ENCODE results near the gene CYYR1.

CYYR1 gene

DNA sequence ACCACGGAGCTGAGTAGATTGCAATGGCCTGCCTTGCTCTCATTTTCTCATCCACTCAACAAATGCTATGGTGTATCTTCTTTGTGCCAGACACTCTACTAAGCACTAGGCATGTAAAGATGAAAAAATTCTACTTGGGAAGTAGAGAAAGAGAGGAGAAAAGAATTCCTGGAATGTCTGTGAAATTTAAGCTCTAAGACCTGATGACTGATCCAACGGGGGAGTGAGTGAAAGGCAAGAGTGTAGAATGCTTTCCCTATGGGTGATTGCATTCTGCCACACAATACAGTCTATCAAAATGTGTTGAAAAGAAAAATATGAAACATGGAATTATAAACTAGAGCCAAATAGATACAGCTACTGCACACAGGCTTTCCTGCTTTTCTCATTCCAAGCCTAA is 82.3 kb downstream of the CYYR1 start:
- TF ChIP-seq GATA3 (IDR thresholded peaks at IDR 0.05; ENCODE audit: low read depth, low read length) (no peak), GATA2 (IDR thresholded peaks at IDR 0.05; ENCODE audit: low read depth, low read length) (no peak)

DNA sequence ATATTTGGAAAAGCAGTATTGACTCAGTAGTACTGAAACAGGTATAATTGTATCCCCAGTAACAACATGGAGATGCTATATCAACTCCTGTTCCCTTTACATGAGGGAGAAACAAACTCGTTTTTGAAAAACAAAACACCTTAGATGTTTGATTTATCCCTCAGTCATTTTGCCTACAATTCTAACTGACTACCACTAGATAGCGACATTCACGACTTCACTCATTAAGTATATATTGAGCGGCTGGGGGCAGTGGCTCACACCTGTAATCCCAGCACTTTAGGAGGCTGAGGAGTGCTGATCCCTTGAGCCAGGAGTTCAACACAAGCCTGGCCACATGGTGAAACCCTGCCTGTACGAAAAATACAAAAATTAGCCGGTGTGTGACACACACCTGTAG is 83.3 kb downstream of the CYYR1 start:
- no peak for TF ChIP-seq GATA3 (IDR thresholded peaks at IDR 0.05; ENCODE audit: low read depth, low read length)
- TF ChIP-seq GATA2 (IDR thresholded peaks at IDR 0.05; ENCODE audit: low read depth, low read length): no peak

DNA sequence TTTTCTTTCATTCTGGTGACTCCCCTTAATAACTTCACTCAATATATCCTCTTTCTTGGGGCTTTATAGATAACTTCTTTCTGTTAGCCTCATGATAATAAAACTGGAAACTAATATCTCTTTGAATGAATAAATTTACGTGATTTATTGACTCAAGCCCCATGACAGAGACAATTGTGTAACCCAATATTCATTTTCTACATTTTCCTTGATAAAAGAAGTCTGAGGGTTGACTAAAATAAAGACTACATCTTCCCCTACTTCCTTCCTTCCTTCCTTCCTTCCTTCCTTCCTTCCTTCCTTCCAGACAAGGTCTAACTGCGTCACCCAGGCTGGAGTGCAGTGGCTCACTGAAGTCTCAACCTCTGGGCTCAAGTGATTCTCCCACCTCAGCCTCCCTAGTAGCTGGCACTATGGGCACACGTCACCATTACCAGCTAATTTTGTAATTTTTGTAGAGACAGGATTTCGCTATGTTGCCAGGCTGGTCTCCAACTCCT is 85.1 kb downstream of the CYYR1 start:
- TF ChIP-seq GATA3 (IDR thresholded peaks at IDR 0.05; ENCODE audit: low read depth, low read length): no peak
- no peak for TF ChIP-seq GATA2 (IDR thresholded peaks at IDR 0.05; ENCODE audit: low read depth, low read length)

DNA sequence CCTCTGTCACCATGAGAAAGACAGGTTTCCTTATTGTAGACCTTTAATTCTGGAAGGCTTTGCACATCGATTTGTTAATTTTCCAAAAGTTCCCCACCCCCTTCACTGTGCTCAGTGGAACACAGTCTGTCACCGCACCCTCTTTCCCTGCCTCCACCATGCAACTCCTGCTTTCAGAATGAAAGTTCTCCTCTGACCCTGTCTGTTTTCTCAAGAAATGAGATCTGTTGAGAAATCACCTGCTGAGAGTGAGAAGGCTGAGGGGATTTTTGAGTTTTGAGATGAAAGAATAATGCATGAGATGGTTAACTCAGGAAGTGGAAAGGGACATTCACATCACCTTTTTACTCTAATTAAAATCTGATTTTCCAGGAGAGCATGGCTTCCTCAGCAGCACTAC is 99.6 kb downstream of the CYYR1 start:
- no peak for TF ChIP-seq GATA2 (IDR thresholded peaks at IDR 0.05; ENCODE audit: low read depth, low read length)

DNA sequence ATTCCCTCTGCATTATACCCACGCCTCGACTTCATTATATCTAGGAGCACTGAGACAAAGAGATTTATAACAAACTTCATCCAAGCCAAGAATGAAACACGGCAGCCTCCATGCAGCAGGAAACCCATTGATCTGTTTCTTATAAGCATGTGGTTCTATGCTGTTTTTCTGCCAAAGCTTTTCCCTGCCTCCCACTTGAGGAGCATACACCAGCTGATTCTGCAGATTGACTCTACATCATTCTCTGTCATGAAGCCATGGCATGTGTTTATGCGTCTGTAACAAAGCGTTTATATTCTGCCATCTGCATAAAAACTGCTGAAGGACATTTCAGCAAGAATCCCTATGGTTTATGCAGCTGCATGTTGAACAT is 102.0 kb downstream of the CYYR1 start:
- TF ChIP-seq GATA3 (IDR thresholded peaks at IDR 0.05; ENCODE audit: low read depth, low read length): no peak
- no peak for TF ChIP-seq GATA2 (IDR thresholded peaks at IDR 0.05; ENCODE audit: low read depth, low read length)

DNA sequence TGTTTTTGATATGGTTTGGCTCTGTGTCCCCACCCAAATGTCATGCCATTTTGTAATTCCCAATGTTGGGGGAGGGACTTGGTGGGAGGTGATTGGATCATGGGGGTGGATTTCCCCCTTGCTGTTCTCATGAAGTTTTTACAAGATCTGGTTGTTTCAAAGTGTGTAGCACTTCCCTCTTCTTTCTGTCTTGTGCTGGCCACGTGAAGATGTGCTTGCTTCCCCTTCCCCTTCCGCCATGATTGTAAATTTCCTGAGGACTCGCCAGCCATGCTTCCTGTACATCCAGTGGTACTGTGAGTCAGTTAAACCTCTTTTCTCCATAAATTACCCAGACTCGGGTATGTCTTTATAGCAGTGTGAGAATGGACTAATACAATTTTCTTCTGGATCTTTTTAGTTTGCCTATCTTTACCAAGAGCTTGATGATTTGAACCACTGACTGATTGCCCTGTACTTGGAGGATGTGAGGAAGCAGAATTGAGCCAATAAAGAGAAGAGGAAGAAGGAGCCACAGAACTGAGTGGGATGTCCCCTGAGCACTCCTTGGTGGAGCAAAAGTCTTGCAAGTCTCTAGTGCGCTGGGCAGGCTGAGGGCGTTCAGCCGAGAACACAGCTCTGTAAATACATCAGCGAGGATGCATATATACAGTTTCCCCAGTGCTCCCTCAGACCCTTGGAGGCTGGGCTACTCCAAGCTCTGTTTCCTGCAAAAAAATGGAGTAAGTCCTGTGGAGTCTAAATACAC is 102.6 kb downstream of the CYYR1 start:
- no peak for TF ChIP-seq GATA2 (IDR thresholded peaks at IDR 0.05; ENCODE audit: low read depth, low read length)
- TF ChIP-seq GATA3 (IDR thresholded peaks at IDR 0.05; ENCODE audit: low read depth, low read length): no peak

DNA sequence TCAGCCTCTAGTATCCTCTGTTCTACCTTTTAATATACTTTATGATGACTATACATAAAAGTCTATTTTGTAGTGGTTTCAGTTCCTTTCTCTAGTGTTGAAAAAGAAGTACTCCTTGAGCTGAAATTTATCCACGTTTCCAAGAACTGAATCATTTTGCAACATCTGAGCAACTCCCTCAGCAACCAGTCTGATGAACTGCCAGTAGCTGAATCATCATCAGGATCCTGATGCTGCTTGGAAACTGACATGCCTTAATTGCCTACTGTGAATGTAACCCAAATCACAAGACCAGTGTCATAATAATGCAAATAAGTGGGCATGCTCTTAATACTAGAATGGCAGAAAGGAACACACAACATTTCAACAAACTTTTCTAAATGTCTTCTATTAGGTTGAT is 103.3 kb downstream of the CYYR1 start:
- TF ChIP-seq GATA2 (IDR thresholded peaks at IDR 0.05; ENCODE audit: low read depth, low read length) (no peak), GATA3 (IDR thresholded peaks at IDR 0.05; ENCODE audit: low read depth, low read length) (no peak)

DNA sequence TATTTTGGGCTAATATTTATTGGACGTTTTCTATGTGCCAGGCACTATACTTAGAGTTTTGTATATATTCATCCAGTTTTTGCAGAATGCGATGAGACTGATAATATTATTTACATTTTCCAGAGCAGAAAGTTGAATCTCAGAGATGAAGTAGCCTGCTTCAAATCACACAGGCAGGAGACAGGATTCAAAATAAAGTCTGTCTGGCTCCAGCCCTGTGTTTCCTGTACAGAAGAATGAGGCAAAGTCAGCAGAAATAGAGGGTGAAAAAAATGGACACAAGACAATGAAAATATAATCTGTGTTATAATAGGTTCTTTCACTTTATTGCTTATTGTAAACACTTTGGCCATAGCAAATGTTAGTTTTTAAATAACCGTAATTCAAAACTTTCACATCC is 107.2 kb downstream of the CYYR1 start:
- no peak for TF ChIP-seq GATA2 (IDR thresholded peaks at IDR 0.05; ENCODE audit: low read depth, low read length)
- no peak; the same call in 1 of the 2 replicates for TF ChIP-seq GATA3 (IDR thresholded peaks at IDR 0.05; ENCODE audit: low read depth, low read length)

DNA sequence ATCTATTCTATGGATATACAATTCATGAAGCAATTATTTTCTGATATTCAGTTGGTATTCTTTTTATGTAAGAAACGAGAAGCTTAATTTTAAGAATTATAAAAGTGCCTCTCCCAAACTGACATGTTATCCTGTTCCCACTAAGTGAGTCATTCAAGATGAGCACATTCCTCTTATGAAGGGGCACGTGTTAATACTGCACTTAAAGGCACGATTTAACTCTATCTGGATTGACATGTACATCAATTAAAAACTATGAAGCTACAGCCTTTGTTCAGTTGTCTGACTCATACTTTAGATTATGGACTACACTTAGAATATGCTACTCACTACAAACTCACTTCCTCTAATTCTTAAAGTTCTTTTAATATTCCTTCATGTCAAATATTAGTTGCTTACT is 111.6 kb downstream of the CYYR1 start:
- no peak for TF ChIP-seq GATA3 (IDR thresholded peaks at IDR 0.05; ENCODE audit: low read depth, low read length)
- TF ChIP-seq GATA2 (IDR thresholded peaks at IDR 0.05; ENCODE audit: low read depth, low read length): no peak

DNA sequence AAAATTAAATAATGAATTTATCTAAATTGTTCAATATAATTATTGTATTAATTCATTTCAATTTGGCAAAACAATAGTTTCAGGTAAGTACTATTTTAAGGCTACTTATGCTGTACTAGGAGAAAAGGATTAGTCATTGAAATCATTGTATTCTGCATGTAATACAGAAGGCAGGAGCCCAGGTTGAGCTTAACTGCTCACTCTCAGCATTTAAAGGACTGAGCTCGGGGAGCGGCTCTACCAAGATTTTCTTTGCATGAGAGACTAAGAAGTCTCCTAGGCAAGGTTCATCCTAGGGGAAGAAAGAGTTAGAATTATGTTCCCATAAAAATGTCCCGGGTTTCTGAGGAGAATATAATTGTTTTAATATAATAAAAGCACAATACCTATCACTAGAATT is 112.5 kb downstream of the CYYR1 start:
- no peak for TF ChIP-seq GATA3 (IDR thresholded peaks at IDR 0.05; ENCODE audit: low read depth, low read length)
- TF ChIP-seq GATA2 (IDR thresholded peaks at IDR 0.05; ENCODE audit: low read depth, low read length): no peak

DNA sequence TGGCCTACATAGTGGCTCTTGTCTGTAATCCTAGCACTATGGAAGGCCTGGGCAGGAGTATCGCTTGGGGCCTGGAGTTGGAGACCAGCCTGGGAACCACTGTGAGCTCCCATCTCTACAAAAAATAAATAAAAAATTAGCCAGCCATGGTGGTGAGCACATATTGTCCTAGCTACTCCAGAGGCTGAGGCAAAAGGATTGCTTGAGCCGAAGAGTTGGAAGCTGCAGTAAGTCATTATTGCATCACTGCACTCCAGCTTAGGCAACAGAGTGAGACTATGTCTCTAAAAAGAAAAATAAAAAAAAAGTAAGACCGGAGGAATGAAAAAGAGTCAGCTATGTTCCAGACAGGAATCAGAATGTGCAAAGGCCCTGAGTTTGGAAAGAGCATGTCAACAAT is 115.3 kb downstream of the CYYR1 start:
- TF ChIP-seq GATA2 (IDR thresholded peaks at IDR 0.05; ENCODE audit: low read depth, low read length) (no peak), GATA3 (IDR thresholded peaks at IDR 0.05; ENCODE audit: low read depth, low read length) (no peak)

DNA sequence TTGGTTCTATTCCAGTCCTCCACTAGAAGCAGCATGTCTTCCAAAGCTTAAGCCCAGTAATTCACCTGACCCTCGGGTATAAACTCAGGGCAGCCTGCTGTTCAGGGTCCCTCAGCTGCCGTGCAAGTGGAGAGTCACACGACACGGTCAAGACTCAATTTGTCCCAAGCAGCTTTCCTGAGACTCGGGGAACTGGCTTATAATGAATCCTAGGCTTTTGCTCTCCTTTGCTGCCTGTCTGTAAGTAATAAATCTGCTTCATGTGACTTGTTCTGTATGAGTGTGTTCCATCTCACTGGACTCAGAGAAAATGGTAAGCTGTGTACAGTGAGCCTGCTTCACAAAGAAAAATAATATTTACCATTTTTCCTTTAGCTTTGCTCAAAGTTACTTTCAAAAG is 119.8 kb downstream of the CYYR1 start:
- TF ChIP-seq GATA2 (IDR thresholded peaks at IDR 0.05; ENCODE audit: low read depth, low read length) (no peak), GATA3 (IDR thresholded peaks at IDR 0.05; ENCODE audit: low read depth, low read length) (no peak)

DNA sequence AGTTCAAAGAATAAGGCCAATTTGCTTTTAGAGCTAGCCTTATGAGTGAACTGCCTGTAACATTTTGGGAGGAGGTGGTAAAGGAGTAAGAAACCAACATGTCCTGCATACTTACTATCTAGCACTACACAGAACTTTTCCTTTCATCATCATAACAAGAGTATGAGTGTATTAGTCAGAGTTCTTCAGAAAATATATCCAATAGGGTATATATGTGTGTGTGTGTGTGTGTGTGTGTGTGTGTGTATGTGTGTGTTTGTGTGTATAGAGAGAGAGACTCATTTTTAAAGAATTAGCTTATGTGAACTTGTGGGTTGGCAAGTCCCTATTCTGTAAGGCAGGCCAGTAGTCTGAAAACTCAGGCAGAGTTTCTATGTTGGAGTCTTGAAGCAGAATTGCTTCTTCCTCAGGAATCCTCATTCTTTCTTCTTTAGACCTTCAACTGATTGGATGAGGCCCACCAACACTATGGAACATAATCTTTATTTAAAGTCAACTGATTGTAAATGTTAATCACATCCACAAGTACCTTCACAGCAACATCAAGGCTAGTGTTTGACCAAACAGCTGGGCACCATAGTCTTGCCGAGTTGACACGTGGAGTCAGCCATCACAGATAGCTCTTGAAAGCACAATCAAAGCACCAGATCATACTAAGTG is 121.9 kb downstream of the CYYR1 start:
- no peak for TF ChIP-seq GATA3 (IDR thresholded peaks at IDR 0.05; ENCODE audit: low read depth, low read length)
- TF ChIP-seq GATA2 (IDR thresholded peaks at IDR 0.05; ENCODE audit: low read depth, low read length): no peak

DNA sequence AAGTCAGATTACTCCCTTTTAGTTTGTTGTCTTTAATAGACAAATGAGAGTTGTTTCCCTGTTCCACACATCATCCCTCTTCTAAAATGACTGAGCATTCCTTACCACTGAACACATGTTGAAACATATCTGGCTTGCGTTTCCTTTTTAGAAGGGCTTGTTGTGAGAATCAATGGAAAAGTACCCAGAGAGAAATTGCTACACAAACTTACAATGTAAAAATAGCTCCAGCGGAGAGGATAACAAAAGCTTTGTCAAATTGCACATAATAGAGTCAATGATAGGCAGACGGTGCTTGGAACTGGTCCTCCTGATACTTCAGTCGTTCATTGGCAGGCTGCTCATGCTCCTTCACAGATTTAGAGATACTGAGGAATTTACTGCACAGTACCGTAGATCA is 123.9 kb downstream of the CYYR1 start:
- TF ChIP-seq GATA3 (IDR thresholded peaks at IDR 0.05; ENCODE audit: low read depth, low read length) (no peak), GATA2 (IDR thresholded peaks at IDR 0.05; ENCODE audit: low read depth, low read length) (no peak)

DNA sequence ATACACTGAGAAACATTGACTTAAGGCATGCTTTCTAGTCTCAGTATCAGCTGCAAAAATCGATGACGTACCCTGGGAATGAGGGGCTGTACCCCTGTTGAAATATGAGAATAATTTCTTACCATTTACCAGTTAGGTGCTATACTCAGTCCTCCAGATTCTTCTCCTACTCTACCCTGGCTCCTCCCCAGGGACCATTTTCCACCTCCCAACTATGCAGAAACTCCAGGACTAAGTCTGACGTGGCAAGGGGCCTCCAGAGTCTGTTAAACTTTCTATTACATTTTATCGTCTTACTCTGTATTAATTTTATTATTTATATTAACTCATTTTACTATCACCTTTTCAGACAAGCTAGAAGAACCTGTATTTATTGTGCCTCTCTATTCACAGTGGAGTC is 124.3 kb downstream of the CYYR1 start:
- TF ChIP-seq GATA2 (IDR thresholded peaks at IDR 0.05; ENCODE audit: low read depth, low read length): no peak
- no peak for TF ChIP-seq GATA3 (IDR thresholded peaks at IDR 0.05; ENCODE audit: low read depth, low read length)

Data from SH-SY5Y (cell line).